Common myeloid progenitor, CD34-positive (primary cell): Measurements from ENCODE around the gene KRTAP9-1.
"Not testable (repeated sequence)": the region's sequence is repeated elsewhere in the genome, so short reads cannot be mapped to it uniquely, and the experiment has no call there.

Source experiments
- CTCF ChIA-PET: fragments of 350-600 bp; sonication (Branson Sonifier 250); formaldehyde crosslinking; loops from one replicate; lab custom pipeline; 2021; ENCODE audit warnings: antibody characterized with exemption; lab: Charles Lee
- POLR2A ChIA-PET: fragments of 350-600 bp; sonication (Branson Sonifier 250); formaldehyde crosslinking; loops from one replicate; lab custom pipeline; 2021; ENCODE audit warnings: antibody characterized with exemption; lab: Charles Lee
- DNase-seq, 3 donors: peaks; one replicate each; pipeline versions ENCODE4 v3.0.0 to v3.0.0-alpha.2; 2013
- H3K27ac ChIP-seq, 2 experiments: 1 replicate in 1 of 2; 2 replicates in 1 of 2; pipeline ENCODE4 v1.7.0; 2013; ENCODE audit warnings: inconsistent platforms in 2 of 2, low read length in 2 of 2, mild to moderate bottlenecking in 2 of 2, low read depth in 1 of 2, moderate library complexity in 1 of 2; ENCODE audit not compliant: severe bottlenecking in 2 of 2, insufficient read depth in 1 of 2, poor library complexity in 1 of 2
- H3K27me3 ChIP-seq, 5 experiments: replicated peaks in 2 of 5; 1 replicate in 3 of 5; 2 replicates in 2 of 5; pipeline versions ENCODE4 v1.6.1 to v1.7.0; 2013; ENCODE audit warnings: low read length in 4 of 5, mild to moderate bottlenecking in 2 of 5, moderate library complexity in 2 of 5, inconsistent platforms in 1 of 5; ENCODE audit not compliant: insufficient read depth in 5 of 5, control insufficient read depth in 4 of 5
- H3K36me3 ChIP-seq, 4 experiments: 1 replicate in 2 of 4; 2 replicates in 2 of 4; pipeline versions ENCODE4 v1.6.1 to v1.7.0; 2013; ENCODE audit warnings: low read length in 3 of 4, control low read depth in 1 of 4, mild to moderate bottlenecking in 1 of 4; ENCODE audit not compliant: control insufficient read depth in 4 of 4, insufficient read depth in 4 of 4
- H3K4me1 ChIP-seq, 4 experiments: 1 replicate in 3 of 4; 2 replicates in 1 of 4; pipeline versions ENCODE4 v1.6.1 to v1.7.1; 2013; ENCODE audit warnings: low read length in 3 of 4, mild to moderate bottlenecking in 3 of 4, control low read depth in 1 of 4, inconsistent platforms in 1 of 4, moderate library complexity in 1 of 4; ENCODE audit not compliant: control insufficient read depth in 4 of 4, insufficient read depth in 4 of 4; ENCODE audit errors: control extremely low read depth in 1 of 4
- H3K4me3 ChIP-seq, 7 experiments: 1 replicate in 4 of 7; 2 replicates in 3 of 7; pipeline versions ENCODE4 v1.5.1 to v1.7.0; 2013; ENCODE audit warnings: mild to moderate bottlenecking in 7 of 7, low read length in 6 of 7, moderate library complexity in 6 of 7, inconsistent platforms in 2 of 7, low read depth in 2 of 7, control low read depth in 1 of 7; ENCODE audit not compliant: insufficient read depth in 4 of 7, control insufficient read depth in 1 of 7; ENCODE audit errors: extremely low read depth in 1 of 7
- H3K9me3 ChIP-seq, 5 experiments: 1 replicate in 4 of 5; 2 replicates in 1 of 5; pipeline versions ENCODE4 v1.6.1 to v1.7.1; 2013; ENCODE audit warnings: low read length in 4 of 5, mild to moderate bottlenecking in 2 of 5, inconsistent platforms in 1 of 5, low read depth in 1 of 5, moderate library complexity in 1 of 5; ENCODE audit not compliant: control insufficient read depth in 4 of 5, insufficient read depth in 2 of 5; ENCODE audit errors: control extremely low read depth in 1 of 5
- WGBS: methylation state at CpG from one replicate; pipeline ENCODE4 v1.1.5; 2013; ENCODE audit not compliant: insufficient coverage; 5-methylcytosine and 5-hydroxymethylcytosine counted together

The KRTAP9-1 gene

GRCh38 chr17:41231731-41232130, 42.0 kb downstream of the KRTAP9-1 start:
- DNase-seq, result no peak
- WGBS, result 99% methylated on average over 6 of the region's 6 CpGs
- Histone ChIP-seq H3K27me3 (peaks cover 0 to 2% (median 0%) of the 10 kb centered on the region in 5 experiments), H3K36me3 (no peaks in the 10 kb centered on the region), H3K4me1 (no peaks in the 10 kb centered on the region), H3K4me3 (no peak overlapping the region), H3K27ac (no peak overlapping the region), H3K9me3 (peaks cover 0 to 1% (median 0%) of the 10 kb centered on the region in 5 experiments)
- POLR2A ChIA-PET, result no interaction called here
- CTCF ChIA-PET, result no interaction called here

GRCh38 chr17:41232399-41233105, 42.9 kb downstream of the KRTAP9-1 start, which contains the start of gene KRTAP9-3:
Gene KRTAP9-3, plus strand, starts transcription at chr17:41232449. Its CDS starts 53 bp downstream, at chr17:41232502.
- H3K27ac ChIP-seq, H3K4me3 ChIP-seq, H3K27me3 ChIP-seq, POLR2A ChIA-PET, H3K9me3 ChIP-seq, H3K4me1 ChIP-seq, CTCF ChIA-PET, H3K36me3 ChIP-seq: not testable (repeated sequence)
- DNase-seq, result peak in 2 of 3 donors; percentile 6 to 28
- WGBS, result 100% methylated on average over 1 of the region's 1 CpG

- POLR2A ChIA-PET, CTCF ChIA-PET, H3K4me3 ChIP-seq, H3K27ac ChIP-seq, DNase-seq, H3K4me1 ChIP-seq, H3K27me3 ChIP-seq, H3K36me3 ChIP-seq, H3K9me3 ChIP-seq: not testable (repeated sequence)
- WGBS, result 97% methylated on average over 3 of the region's 4 CpGs
These were observed 47.4 kb downstream of the KRTAP9-1 start for GRCh38 chr17:41237116-41237515.

GRCh38 chr17:41237949-41238437, 48.3 kb downstream of the KRTAP9-1 start, which contains the start of gene KRTAP9-8:
Gene KRTAP9-8, plus strand, starts transcription at chr17:41237999. Its CDS starts 53 bp downstream, at chr17:41238052.
- WGBS, result no CpG with 5 or more reads among the region's 3 CpGs
- H3K4me3 ChIP-seq, H3K36me3 ChIP-seq, CTCF ChIA-PET, H3K27me3 ChIP-seq, H3K9me3 ChIP-seq, POLR2A ChIA-PET, H3K27ac ChIP-seq, DNase-seq, H3K4me1 ChIP-seq: not testable (repeated sequence)
